HG02885 (cell line): ENCODE data around the gene NLRP3.

ENCODE experiments used
- ATAC-seq: cut with Tn5 transposase; IDR thresholded peaks from one replicate; pipeline ENCODE4 v1.9.1; 2021; ENCODE audit warnings: mild to moderate bottlenecking; ENCODE audit not compliant: unreplicated experiment, poor library complexity

The NLRP3 gene

DNA sequence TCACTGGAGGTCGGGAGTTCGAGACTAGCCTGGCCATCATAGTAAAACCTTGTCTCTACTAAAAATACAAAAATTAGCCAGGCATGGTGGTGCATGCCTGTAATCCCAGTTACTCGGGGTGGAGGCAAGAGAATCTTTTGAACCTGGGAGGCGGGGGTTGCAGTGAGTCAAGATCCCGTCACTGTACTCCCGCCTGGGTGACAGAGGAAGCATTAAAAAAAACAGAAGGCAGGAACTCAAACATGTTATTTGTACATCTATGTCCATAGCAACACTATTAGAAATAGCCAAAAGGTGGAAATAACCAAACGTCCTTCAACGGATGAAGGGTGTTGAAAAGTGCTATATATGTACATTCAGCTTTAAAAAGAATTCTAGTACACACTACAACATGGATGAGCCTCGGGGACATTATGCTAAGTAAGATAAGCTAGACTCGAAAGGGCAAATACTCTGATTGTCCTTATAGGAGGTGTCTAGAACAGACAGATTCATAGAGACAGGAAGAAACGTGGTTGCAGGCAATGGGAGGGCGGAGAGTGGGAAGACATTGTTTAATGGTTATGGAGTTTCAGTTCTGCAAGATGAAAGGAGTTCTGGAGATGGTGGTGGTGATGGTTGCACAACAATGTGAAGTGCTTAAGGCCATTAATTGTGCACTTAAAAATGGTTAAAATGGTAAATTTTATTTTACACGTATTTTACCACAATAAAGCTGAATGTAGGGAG lies 19.2 kb downstream of the NLRP3 start:
- peak; percentile 28 for ATAC-seq

DNA sequence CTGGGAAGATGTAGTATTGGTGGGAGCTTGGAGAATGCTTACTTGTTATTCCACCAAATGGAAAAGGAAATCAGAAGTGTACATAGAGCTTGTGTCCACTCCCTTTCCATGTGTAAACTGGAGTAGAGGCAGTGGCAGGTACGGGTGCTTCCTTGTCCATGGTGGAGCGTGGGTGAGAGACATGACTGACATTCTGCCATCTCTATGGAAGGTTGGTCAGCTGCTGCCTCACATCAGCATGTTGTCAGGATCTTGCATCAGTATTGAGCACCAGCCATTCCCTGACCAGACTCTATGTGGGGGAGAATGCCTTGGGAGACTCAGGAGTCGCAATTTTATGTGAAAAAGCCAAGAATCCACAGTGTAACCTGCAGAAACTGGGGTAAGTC lies 19.8 kb downstream of the NLRP3 start:
- ATAC-seq: no peak

DNA sequence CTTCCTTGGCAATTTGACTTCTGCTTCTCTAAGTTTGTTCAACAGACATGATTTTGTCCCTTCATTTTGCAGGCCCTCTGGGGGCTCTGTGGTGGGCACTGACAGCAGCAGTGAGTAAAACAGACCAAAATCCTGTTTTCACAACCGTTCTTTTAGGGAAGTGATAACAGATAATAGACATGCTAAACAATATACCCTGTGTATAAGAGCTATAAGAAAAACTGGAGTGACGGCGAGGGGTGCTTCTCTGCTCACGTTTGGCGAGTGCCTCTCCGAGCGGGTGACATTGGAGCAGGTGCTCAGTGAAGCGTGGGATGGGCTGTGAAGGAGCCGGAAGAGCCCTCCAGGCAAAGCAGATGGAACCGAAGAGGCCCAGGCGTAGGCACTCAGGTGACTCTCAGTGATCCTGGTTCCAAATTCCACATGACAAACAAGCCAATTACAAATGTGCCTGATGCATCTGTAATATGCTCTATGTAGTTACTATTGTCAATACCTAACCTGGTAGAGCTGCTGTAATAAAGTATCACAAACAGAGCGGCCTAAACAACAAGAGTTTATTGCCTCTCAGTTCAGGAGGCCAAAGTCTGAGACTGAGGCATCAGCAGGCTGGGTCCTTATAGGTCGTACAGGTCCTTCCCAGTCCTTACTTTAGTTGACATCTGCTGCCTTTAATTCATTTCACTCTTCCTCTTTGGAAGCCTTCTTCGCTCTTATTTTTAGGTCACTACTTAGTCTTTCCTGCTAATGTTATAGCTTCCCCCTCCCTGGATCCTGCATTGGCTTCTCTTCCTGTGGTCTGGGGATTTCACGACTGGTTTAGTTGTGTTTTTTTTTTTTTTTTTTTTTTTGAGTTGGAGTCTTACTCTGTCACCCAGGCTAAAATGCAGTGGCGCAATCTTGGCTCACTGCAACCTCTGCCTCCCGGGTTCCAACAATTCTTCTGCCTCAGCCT lies 21.9 kb downstream of the NLRP3 start:
- ATAC-seq: no peak

DNA sequence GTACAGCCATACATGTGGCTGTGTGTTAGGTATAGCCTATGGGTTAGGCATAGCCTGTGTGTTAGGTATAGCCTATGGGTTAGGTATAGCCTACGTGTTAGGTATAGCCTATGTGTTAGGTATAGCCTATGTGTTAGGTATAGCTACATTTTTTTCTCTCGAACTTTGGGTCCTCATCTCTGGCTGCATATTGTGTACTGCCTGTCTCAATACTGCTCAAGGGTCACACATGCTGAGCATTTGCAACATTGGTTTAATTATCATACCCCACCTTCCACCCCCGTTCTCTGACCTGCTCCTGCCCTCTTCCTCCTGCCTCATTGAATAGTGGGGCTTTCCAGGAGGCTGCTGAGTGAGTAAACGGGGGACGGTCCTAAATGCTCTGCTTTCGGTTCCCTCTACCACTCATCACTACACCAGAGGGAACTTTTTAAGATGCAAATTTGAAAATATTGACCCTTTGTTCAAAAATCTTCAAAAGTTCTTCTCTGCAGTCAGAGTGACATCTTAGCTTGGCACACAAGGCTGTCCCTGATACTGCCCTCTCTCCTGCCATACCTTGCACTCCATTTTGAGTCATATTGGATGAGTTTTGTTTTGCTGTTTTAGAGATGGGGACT lies 24.1 kb downstream of the NLRP3 start:
- peak; percentile 98 for ATAC-seq

DNA sequence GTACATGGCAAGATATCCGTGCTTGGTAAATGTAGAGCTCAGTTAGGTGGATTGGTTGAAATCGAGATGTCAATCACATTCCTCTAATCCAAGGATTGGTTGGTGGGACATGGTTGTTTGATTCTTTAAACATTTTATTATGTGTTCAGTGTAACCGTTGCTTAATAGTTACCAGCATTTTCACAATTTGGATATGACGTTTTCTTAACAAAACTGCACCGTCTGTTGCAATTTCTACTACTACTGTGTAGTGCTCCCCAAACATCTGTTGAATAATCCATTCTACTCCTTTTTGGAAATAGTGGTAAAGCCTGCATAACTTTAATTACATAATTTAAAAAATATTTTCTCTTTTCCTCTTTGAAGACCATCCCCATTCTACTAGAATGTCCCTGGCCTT lies 25.6 kb downstream of the NLRP3 start:
- ATAC-seq: no peak

DNA sequence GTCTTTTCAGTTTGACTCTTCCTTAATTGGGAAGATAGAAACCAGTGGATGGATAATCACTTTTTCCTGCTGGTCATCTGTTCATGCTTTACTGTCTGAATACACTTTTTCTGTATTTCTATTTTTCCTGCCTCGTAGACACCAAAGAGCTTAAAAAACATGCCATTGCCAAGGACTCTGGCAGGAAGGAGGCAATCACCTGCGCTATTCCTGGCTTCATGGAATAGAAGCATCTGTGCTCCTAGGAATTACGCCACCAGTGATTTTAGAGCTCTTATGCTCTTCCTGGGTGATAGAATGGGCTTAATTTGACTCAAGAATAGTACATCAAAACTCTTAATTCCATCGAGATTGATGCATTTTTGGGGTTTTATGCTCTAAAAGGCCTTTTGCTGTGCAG lies 26.2 kb downstream of the NLRP3 start:
- ATAC-seq: no peak

DNA sequence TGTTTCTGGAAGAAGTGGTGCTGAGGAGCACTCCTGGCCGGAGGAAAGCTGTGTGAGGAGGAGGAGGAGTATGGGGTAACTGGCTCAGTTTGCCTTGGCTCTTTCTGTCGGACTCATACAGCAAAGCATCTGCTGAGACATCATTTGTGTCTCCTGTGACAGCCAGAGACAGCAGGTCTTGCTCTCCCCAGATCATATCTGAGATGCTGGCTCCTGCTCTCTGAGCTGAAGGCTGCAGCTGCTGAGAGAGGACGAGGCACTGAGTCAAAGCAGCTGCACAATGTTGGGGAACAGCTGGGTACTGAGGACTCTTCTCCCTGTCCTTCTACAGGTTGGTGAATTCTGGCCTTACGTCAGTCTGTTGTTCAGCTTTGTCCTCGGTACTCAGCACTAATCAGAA lies 27.7 kb downstream of the NLRP3 start:
- ATAC-seq: no peak

DNA sequence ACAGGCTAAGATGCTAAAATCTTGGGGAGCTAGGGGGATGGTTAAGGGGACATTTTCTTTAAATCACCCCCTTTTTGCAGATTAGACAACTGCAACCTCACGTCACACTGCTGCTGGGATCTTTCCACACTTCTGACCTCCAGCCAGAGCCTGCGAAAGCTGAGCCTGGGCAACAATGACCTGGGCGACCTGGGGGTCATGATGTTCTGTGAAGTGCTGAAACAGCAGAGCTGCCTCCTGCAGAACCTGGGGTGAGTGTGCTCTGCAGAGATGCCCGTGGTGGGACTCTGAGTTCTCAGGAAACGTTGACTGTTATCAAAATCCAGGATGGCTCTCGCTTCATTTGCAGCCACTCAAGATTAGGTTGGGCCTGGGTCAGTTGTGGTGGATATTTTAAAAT lies 28.6 kb downstream of the NLRP3 start:
- no peak for ATAC-seq

DNA sequence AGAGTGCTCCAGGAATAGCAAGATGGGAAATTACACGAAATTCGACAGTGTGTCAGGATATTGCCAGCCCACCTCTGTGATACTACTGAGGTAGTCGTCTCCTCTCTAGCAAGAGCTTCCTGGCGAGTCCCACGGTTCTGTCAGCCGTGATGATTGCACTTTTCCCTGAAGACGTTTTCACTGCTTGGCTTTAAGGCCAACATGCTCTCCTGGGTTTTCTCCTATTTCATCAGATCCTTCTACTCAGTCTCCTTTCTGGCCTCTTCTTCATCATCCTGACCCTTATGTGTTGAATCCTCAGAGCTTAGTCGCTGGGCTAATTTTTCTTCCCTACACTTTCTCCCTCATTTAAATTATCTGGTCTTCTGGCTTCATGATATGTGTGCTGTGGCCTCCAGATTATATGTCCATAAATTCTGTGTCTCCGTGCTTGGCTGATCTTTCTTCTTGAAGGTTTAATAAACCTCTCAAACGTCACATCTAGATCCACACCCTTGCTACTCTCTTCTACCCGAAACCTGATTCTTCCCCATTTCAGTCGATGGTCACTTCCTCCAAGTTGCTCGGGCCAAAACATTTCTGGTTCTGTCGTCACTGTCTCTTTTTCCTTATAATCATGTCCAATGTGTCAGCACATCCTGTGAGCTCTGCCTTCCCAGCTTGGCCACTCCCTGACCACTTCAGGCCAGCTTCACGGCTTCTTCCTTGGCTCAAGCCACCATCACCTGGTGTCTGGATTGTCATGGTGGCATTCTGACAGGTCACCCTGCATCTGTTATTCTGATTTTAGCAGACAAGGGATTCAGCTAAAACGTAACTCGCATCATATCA lies 29.8 kb downstream of the NLRP3 start:
- ATAC-seq: no peak

DNA sequence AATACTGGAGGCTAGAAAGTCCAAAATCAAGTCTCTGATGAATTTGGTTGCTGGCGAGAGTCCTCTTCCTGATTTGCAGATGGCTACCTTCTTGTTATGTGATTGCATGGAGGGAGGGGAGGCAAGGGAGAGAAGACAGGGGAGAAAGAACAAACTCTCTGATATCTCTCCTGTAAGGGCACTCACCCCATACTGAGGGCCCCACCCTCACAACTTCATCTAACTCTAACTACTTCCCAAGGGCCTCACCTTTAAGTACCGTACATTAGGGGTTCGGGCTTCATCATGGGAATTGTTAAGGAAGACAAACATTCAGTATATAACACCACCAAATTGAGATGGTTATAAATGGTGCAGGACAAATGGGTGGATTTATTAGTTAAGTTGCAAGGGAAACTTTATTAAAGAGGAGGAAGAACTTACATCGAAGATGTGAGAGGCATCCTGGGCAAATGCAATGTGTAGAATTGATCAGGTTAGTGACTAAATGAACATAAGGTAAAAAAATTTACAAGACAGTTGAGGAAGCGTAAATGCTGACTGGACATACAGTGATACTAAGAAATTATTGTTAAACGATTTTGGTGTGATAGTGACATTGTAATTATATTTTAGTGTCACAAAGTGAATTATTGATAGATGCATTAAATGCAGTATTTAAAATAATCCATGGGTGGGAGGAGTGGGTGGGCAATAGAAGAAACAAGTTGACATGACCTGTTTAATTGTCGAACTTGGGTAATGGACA lies 31.4 kb downstream of the NLRP3 start:
- ATAC-seq: no peak

DNA sequence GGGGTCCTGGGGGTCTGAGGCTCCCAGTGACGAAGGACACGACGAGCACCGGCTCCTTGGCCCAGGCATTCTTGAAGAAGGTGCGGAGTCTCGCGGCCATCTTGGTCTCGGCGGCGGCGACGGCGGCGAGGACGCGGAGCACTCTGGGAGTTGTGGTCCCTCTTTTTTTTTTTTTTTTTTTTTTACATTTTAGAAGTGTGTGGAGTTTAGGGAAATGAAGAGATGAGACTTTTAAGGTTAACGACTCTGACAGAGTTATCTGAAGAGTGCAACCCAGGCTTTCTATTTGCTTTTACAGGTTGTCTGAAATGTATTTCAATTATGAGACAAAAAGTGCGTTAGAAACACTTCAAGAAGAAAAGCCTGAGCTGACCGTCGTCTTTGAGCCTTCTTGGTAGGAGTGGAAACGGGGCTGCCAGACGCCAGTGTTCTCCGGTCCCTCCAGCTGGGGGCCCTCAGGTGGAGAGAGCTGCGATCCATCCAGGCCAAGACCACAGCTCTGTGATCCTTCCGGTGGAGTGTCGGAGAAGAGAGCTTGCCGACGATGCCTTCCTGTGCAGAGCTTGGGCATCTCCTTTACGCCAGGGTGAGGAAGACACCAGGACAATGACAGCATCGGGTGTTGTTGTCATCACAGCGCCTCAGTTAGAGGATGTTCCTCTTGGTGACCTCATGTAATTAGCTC lies 32.3 kb downstream of the NLRP3 start:
- ATAC-seq: peak; percentile 42

DNA sequence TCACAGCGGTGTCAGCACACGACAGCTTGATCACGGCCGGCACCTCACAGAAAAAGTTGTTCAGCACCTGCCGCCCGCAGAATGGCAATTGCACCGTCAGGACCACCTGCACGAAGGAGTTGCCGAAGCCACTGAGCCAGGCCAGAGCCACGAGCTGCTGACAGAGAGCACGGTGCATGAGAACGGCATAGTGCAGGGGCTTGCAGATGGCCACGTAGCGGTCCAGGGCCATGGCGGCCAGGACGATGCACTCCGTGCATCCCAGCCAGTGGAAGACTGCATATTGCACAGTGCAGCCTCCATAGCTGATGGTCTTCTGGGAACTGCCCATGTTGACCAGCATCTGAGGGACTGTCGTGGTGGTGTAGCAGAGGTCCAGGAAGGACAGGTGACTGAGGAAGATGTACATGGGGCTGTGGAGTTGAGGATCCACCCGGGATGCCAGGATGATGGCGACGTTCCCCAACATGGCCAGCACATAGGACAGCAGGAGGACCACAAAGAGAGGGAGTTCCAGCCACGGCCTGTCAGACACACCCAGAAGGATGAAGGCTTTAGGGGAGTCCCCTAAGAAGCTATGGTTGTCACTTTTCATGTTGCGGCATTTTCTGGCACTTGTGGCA lies 35.5 kb downstream of the NLRP3 start:
- ATAC-seq: no peak

DNA sequence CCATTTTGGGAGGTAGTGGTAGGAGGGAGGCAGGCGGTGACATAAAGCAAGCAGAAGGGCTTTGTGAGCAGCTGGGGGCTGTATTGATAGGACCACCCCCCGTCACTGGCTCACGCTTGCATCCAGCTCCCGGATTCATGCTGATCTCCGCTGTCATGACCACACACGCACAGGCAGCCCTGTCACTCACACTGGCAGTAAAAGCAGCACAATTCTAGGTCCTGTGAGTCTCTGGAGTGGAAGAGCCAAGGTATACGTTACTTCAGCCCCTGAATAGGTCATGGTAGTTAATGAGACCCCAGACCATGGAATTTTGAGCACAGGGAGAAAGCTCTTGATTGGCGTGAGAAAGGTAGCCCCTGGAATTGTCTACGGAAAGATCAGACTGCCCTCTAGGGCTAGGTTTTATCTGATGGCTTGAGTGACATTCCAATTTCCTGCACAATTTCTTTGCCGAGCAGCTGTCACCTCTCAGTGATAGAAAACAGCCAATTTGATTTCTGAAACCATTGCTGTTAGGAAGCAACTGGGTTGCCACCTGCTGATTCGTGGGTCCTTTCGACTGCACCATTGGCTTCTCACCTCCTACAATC lies 36.6 kb downstream of the NLRP3 start:
- no peak for ATAC-seq

DNA sequence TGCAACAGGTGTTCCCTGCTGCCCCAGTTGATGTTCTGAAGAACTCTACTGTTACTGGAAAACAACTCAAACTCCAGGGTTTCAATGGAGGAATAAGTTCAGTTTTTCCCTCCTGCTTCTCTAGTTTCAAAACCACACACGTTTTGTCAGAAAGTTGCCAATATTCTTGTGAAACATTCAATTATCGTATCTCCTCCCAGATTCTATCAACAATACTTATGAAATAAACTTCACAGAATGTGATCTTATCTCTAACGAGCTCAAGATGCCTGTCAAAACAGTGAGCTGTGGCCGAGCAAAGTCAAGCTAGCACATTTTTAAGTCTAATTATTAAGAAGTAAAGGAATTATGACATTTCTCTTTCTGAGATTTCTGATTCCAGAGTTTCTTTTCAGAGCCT lies 37.3 kb downstream of the NLRP3 start:
- no peak for ATAC-seq

DNA sequence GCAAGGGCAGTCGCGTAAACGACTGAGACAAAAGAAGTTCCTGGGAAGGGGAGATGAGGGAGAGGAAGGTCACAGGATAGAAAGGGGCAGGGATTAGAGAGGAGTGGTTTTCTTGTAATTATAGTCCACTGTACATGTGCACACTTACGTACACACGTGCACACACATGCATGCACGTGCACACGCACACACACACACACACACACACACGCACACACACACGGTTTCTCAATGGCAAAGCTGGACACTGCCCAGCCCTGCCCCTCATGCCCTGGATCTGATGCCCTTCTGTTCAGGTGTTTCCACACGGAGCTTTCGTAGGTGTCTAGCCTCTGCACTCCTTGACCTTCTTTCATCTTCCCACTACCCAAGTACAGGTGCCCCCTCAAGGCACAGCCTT lies 38.0 kb downstream of the NLRP3 start:
- ATAC-seq: no peak

DNA sequence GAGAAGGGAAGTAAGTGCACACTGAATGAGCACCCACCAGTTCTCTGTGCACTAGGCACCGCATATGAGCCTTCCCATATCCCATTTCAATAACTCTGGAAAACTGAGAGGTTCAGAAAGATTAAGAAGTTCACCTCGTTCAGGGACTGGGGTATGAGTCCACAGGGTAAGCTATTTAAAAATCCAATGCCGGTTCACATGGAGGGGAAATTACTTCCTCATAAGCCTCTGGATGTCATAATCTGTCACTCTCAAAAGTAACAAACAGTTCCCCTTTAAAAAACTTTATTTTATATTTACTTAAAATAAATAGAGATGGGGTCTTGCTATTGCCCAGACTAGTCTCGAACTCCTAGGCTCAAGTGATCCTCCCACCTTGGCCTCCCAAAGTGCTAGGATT lies 40.0 kb downstream of the NLRP3 start:
- no peak for ATAC-seq

DNA sequence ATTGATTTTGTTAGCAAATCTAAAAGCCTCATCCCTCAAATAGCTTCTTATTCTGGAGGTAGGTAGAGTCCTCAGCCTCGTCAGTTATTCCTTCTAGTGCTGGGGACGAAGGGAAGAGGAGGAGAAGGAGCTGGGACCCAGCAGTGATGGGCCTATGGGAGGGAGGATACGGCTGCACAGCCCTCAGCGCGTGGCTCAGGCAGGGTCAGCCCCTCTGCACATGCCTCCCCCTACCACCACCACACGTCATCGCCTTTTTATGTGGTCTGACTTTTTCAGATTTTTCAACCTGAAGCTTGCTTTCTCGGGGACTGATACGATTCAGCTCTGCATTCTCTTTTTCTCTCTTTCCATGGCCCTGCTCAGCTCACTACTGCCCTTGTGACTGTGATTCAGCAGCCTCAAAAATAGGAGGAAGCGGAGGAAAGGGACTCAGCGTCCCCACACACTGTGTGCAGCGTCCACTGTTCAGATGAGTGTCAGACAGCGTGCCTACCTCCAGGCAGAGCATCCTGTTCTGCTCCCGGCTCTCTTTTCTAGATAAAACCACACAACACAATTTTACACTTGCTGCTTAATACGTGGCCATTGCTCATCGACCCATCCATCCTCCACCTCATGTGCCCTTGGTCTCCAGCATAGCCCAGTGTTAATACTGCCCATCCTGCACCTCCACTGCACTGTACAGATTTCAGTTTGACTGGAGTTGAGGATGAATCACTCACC lies 41.1 kb downstream of the NLRP3 start:
- ATAC-seq: no peak

DNA sequence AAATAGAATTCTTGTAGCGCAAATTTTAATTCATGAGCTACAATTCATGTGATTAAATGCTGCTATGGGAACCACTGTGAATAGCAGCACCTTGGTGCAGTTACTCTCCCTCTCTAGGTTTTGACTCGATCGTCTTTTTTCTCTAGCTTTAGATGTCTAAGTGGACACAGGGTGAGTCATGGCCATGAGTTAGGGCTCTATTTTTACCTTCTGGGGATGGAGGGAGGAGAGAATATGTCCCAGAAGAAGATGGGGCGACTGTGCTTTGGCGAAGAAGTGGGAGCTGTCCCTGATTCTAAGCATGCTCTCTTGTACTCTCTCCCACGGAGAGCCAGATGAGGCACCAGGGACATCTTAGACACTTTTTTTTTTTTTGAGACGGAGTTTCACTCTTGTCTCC lies 43.5 kb downstream of the NLRP3 start:
- ATAC-seq: no peak
